HCT116 (cell line): ENCODE data around the gene ACBD3. TPM values are rescaled to one million over a fixed set of nuclear protein-coding genes. Genes with fewer than 3 reads are reported as not detected.

ENCODE experiments used
- ATAC-seq: fragments of 200-7000 bp; cut with Tn5 transposase; 2 replicates; pipeline ENCODE4 v1.9.1; 2020; ENCODE audit warnings: mild to moderate bottlenecking, moderate library complexity
- BruUV-seq: library from RNA; stranded (reverse); fragments of 400-500 nt; replicated peaks from 2 replicates; lab custom pipeline; 2021; lab: Mats Ljungman, UMichigan
- CTCF ChIA-PET: fragments of 300-600 bp; sonication (Branson Sonifier 250); formaldehyde crosslinking; loops from one replicate; lab custom pipeline; 2021; ENCODE audit warnings: antibody characterized with exemption; lab: Charles Lee
- POLR2A ChIA-PET: fragments of 300-600, 350-600 bp; sonication (Branson Sonifier 250); formaldehyde crosslinking; loops from one replicate; lab custom pipeline; 2021; ENCODE audit warnings: antibody characterized with exemption; lab: Charles Lee
- RAD21 ChIA-PET, 2 experiments: fragments of 300-600 bp; sonication (Branson Sonifier 250); formaldehyde crosslinking; loops; one replicate each; lab custom pipeline; 2023; ENCODE audit warnings: low total read pairs in 2 of 2; ENCODE audit not compliant: uncharacterized antibody in 2 of 2, unreplicated experiment in 2 of 2, low non-redundant PET in 1 of 2; lab: Charles Lee
- DNase-seq: peaks from one replicate; pipeline ENCODE4 v3.0.0-alpha.2; 2010; ENCODE audit warnings: low read depth, low spot score
- H2AFZ ChIP-seq: fragments of 200-600 bp; shearing (Covaris generic), sonication (generic); 2 replicates; pipeline ENCODE4 v1.6.1; 2017; ENCODE audit warnings: low read depth, mixed run types, mixed read lengths, antibody characterized with exemption, low read length; ENCODE audit not compliant: poor library complexity, severe bottlenecking
- H3K27ac ChIP-seq: 2 replicates; pipeline ENCODE4 v1.5.1; 2012; ENCODE audit warnings: low read depth, low read length
- H3K27me3 ChIP-seq: fragments of 200-600 bp; sonication (generic); 2 replicates; pipeline ENCODE4 v1.6.1; 2016; ENCODE audit warnings: mixed run types, low read length, mixed read lengths; ENCODE audit not compliant: insufficient read depth
- H3K36me3 ChIP-seq, 2 experiments: fragments of 200-500 bp in 1 of 2; fragments of 200-600 bp in 1 of 2; sonication (Bioruptor generic) in 1 of 2; sonication (generic) in 1 of 2; 2 replicates each; pipeline versions ENCODE4 v1.5.1 to v1.6.1; 2014 to 2016; ENCODE audit warnings: low read length in 2 of 2, inconsistent platforms in 1 of 2, mixed read lengths in 1 of 2, mixed run types in 1 of 2; ENCODE audit not compliant: insufficient read depth in 2 of 2, control insufficient read depth in 1 of 2
- H3K4me1 ChIP-seq, 2 experiments: fragments of 200-600 bp in 1 of 2; sonication (generic) in 1 of 2; 2 replicates each; pipeline versions ENCODE4 v1.5.1 to v1.6.1; 2012 to 2017; ENCODE audit warnings: low read length in 2 of 2, inconsistent platforms in 1 of 2, mild to moderate bottlenecking in 1 of 2, mixed read lengths in 1 of 2, mixed run types in 1 of 2, moderate library complexity in 1 of 2; ENCODE audit not compliant: insufficient read depth in 2 of 2, control insufficient read depth in 1 of 2
- H3K4me2 ChIP-seq: fragments of 200-600 bp; sonication (generic); 2 replicates; pipeline ENCODE4 v1.6.1; 2017; ENCODE audit warnings: mixed run types, low read length, mixed read lengths
- H3K4me3 ChIP-seq, 2 experiments: fragments of 200-600 bp in 1 of 2; sonication (generic) in 1 of 2; replicated peaks in 1 of 2; 2 replicates each; pipeline ENCODE4 v1.5.1; 2011 to 2016; ENCODE audit warnings: low read length in 2 of 2, control low read depth in 1 of 2, low read depth in 1 of 2, mild to moderate bottlenecking in 1 of 2, mixed read lengths in 1 of 2, mixed run types in 1 of 2
- H3K79me2 ChIP-seq: fragments of 200-600 bp; sonication (generic); 2 replicates; pipeline ENCODE4 v1.6.1; 2017; ENCODE audit warnings: mild to moderate bottlenecking, mixed run types, low read length, moderate library complexity, mixed read lengths; ENCODE audit not compliant: insufficient read depth
- H3K9ac ChIP-seq: fragments of 200-600 bp; sonication (generic); 2 replicates; pipeline ENCODE4 v1.6.1; 2016; ENCODE audit warnings: low read length, mixed read lengths
- H3K9me2 ChIP-seq: fragments of 200-600 bp; sonication (generic), shearing (Covaris generic); 2 replicates; pipeline ENCODE4 v1.6.1; 2017; ENCODE audit warnings: mixed run types, mild to moderate bottlenecking, moderate library complexity; ENCODE audit not compliant: insufficient read depth
- H3K9me3 ChIP-seq, 2 experiments: fragments of 200-500 bp in 1 of 2; fragments of 200-600 bp in 1 of 2; sonication (Bioruptor generic) in 1 of 2; sonication (generic) in 1 of 2; 2 replicates each; pipeline ENCODE4 v1.6.1; 2014 to 2017; ENCODE audit warnings: low read length in 2 of 2, mixed read lengths in 2 of 2, inconsistent platforms in 1 of 2, low read depth in 1 of 2, mild to moderate bottlenecking in 1 of 2, mixed run types in 1 of 2, moderate library complexity in 1 of 2; ENCODE audit not compliant: control insufficient read depth in 1 of 2, insufficient read depth in 1 of 2
- H4K20me1 ChIP-seq: fragments of 200-600 bp; sonication (generic), shearing (Covaris generic); 2 replicates; pipeline ENCODE4 v1.6.1; 2017; ENCODE audit warnings: mixed run types, mild to moderate bottlenecking, moderate library complexity; ENCODE audit not compliant: insufficient read depth
- CBX3 ChIP-seq: IDR thresholded peaks from 2 replicates; pipeline ENCODE4 v1.6.1; 2012; ENCODE audit warnings: low read depth
- CEBPB ChIP-seq: IDR thresholded peaks from 2 replicates; pipeline ENCODE4 v1.6.1; 2012; ENCODE audit warnings: low read depth
- CTCF ChIP-seq, 3 experiments: fragments of 200-600 bp in 1 of 3; sonication (generic) in 1 of 3; IDR thresholded peaks in 2 of 3; conservative IDR thresholded peaks in 1 of 3; 2 replicates each; pipeline ENCODE4 v1.5.1; 2012 to 2017; ENCODE audit warnings: low read depth in 2 of 3, low read length in 2 of 3, antibody characterized with exemption in 1 of 3, borderline replicate concordance in 1 of 3, control low read depth in 1 of 3, mild to moderate bottlenecking in 1 of 3, mixed read lengths in 1 of 3, mixed run types in 1 of 3, moderate library complexity in 1 of 3; ENCODE audit not compliant: insufficient read depth in 1 of 3
- EZH2 ChIP-seq: fragments of 200-600 bp; sonication (generic); IDR thresholded peaks from 2 replicates; pipeline ENCODE4 v1.6.1; 2017; ENCODE audit warnings: antibody characterized with exemption, mixed run types
- FOSL1 ChIP-seq: IDR thresholded peaks from 2 replicates; pipeline ENCODE4 v1.6.1; 2012; ENCODE audit warnings: low read depth
- MAX ChIP-seq: IDR thresholded peaks from 2 replicates; pipeline ENCODE4 v1.6.1; 2012
- POLR2A ChIP-seq: IDR thresholded peaks from 2 replicates; pipeline ENCODE4 v1.7.0; 2011; ENCODE audit warnings: borderline replicate concordance; ENCODE audit not compliant: insufficient read depth, insufficient read length; ENCODE audit errors: extremely low read depth
- POLR2AphosphoS5 ChIP-seq: IDR thresholded peaks from 2 replicates; pipeline ENCODE4 v1.6.1; 2011; ENCODE audit warnings: mild to moderate bottlenecking, low read depth, low read length, moderate library complexity
- RAD21 ChIP-seq: IDR thresholded peaks from 2 replicates; pipeline ENCODE4 v1.6.1; 2012; ENCODE audit warnings: low read depth, mild to moderate bottlenecking
- SP1 ChIP-seq: IDR thresholded peaks from 2 replicates; pipeline ENCODE4 v1.6.1; 2012; ENCODE audit warnings: low read depth
- YY1 ChIP-seq: IDR thresholded peaks from 2 replicates; pipeline ENCODE4 v1.6.1; 2011; ENCODE audit warnings: low read length, low read depth, moderate library complexity, mild to moderate bottlenecking; ENCODE audit not compliant: insufficient replicate concordance; ENCODE audit errors: extremely low read depth
- ZFX ChIP-seq: fragments of 450-650 bp; IDR thresholded peaks from 2 replicates; pipeline ENCODE4 v1.6.1; 2017
- ZNF274 ChIP-seq: fragments of 200-500 bp; sonication (Bioruptor generic); IDR thresholded peaks from 2 replicates; pipeline ENCODE4 v1.6.1; 2014; ENCODE audit warnings: mild to moderate bottlenecking, low read depth, low read length, inconsistent platforms
- intact Hi-C: fragments of 100-400 bp; cut with micrococcal nuclease; formaldehyde crosslinking; loops from 2 replicates; pipeline ENCODE4 v1.10.0; 2022
- total RNA-seq: library from RNA; stranded (reverse); gene quantifications from one replicate; pipeline ENCODE4 v1.2.1, GENCODE V29; 2021; ENCODE audit not compliant: unreplicated experiment

Gene ACBD3
- total RNA-seq, 1 experiment from 2014 or later: 29.6 TPM

GRCh38 chr1:226203655-226204054 is 17.1 kb upstream of the ACBD3 start:
- Histone ChIP-seq H3K4me3 (no peak overlapping the region), H3K79me2 (no peaks in the 10 kb centered on the region), H3K27me3 (no peaks in the 10 kb centered on the region), H3K9me3 (no peaks in the 10 kb centered on the region), H4K20me1 (no peaks in the 10 kb centered on the region), H3K4me1 (no peaks in the 10 kb centered on the region), H3K4me2 (no peak overlapping the region), H3K9me2 (no peaks in the 10 kb centered on the region), H3K9ac (no peak overlapping the region), H2AFZ (no peak overlapping the region), H3K27ac (no peak overlapping the region), H3K36me3 (no peaks in the 10 kb centered on the region)
- TF ChIP-seq CBX3 (no peak), POLR2A (no peak), EZH2 (no peak), ZFX (no peak), CEBPB (no peak), CTCF (IDR thresholded peaks at IDR 0.05 in 2 of 3, conservative IDR thresholded peaks at IDR 0.05 in 1 of 3; ENCODE audit: borderline replicate concordance in 1 of 3, insufficient read depth in 1 of 3, low read depth in 2 of 3, low read length in 2 of 3) (no peak), MAX (no peak), SP1 (no peak), ZNF274 (no peak), YY1 (no peak), FOSL1 (no peak), POLR2AphosphoS5 (no peak), RAD21 (no peak)
- ATAC-seq (no peak), DNase-seq (no peak)
- BruUV-seq: no TSS peak
- ChIA-PET POLR2A (no interaction called here), RAD21 (no interaction called here), CTCF (no interaction called here)
- intact Hi-C loops: no loop called here
